Globus pallidus (tissue), 1 donor: Measurements from ENCODE around the gene SLC25A42.

Experiments
- DNase-seq: peaks from one replicate; pipeline ENCODE4 v3.0.0-alpha.2; 2015; ENCODE audit warnings: low spot score

The SLC25A42 gene

GRCh38 chr19:19051478-19052213 is 12.1 kb upstream of the SLC25A42 start:
- no peak for DNase-seq

GRCh38 chr19:19052921-19053320 is 10.9 kb upstream of the SLC25A42 start:
- no peak for DNase-seq

- DNase-seq: peak; percentile 53
Observed at GRCh38 chr19:19053508-19054314, 10.1 kb upstream of the SLC25A42 start.

GRCh38 chr19:19054315-19054938 is 9.4 kb upstream of the SLC25A42 start:
- DNase-seq: no peak

GRCh38 chr19:19054939-19055440 is 8.8 kb upstream of the SLC25A42 start:
- DNase-seq: no peak

GRCh38 chr19:19055701-19056100 is 8.1 kb upstream of the SLC25A42 start:
- no peak for DNase-seq

- no peak for DNase-seq
Observed at GRCh38 chr19:19056636-19057275, 7.0 kb upstream of the SLC25A42 start.

GRCh38 chr19:19057317-19057716 is 6.5 kb upstream of the SLC25A42 start:
- DNase-seq: no peak

GRCh38 chr19:19057720-19058119 is 6.1 kb upstream of the SLC25A42 start:
- DNase-seq: no peak

- DNase-seq: no peak
Observed at GRCh38 chr19:19059018-19059836, 4.6 kb upstream of the SLC25A42 start.

- no peak for DNase-seq
Observed at GRCh38 chr19:19059837-19060611, 3.8 kb upstream of the SLC25A42 start.

- peak; percentile 28 for DNase-seq
Observed at GRCh38 chr19:19061506-19061905, 2.3 kb upstream of the SLC25A42 start.

- DNase-seq: no peak
Observed at GRCh38 chr19:19062454-19063182, 1.2 kb upstream of the SLC25A42 start.

GRCh38 chr19:19064098-19064722 is 416 bp downstream of the SLC25A42 start:
- no peak for DNase-seq

- no peak for DNase-seq
Observed at GRCh38 chr19:19064811-19065745, 1.3 kb downstream of the SLC25A42 start.

GRCh38 chr19:19067276-19068072 is 3.7 kb downstream of the SLC25A42 start:
- peak; percentile 13 for DNase-seq
